Amniotic epithelial cell (primary cell): Measurements from ENCODE around the gene TP53BP2.
"Not testable (repeated sequence)": the region's sequence is repeated elsewhere in the genome, so short reads cannot be mapped to it uniquely, and the experiment has no call there.

Source experiments
- DNase-seq: peaks from one replicate; pipeline ENCODE4 v3.0.0-alpha.2; 2010; ENCODE audit warnings: low read depth

The TP53BP2 gene

GRCh38 chr1:223853748-223854147 is 8.0 kb upstream of the TP53BP2 start:
- DNase-seq: no peak

- no peak for DNase-seq
These were observed 7.5 kb upstream of the TP53BP2 start for GRCh38 chr1:223853275-223853674.

DNA sequence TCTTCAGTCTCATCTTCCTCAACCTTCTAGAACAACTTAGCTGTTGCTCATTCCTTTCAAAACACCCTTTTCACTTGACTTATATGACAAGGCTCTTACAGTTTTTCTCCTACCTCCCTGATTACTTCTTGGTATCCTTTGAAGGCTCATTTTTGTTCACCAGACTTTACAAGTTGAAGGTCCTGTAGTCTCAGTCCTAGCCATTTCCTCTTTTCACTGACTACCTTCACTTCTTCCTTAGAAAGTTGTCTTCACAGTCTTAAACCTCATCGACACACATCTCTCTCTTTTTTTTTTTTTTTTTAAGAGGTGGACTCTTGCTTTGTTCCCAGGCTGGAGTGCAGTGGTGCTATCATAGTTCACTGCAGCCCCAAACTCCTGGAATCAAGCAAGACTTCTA is 6.6 kb upstream of the TP53BP2 start:
- no peak for DNase-seq

DNA sequence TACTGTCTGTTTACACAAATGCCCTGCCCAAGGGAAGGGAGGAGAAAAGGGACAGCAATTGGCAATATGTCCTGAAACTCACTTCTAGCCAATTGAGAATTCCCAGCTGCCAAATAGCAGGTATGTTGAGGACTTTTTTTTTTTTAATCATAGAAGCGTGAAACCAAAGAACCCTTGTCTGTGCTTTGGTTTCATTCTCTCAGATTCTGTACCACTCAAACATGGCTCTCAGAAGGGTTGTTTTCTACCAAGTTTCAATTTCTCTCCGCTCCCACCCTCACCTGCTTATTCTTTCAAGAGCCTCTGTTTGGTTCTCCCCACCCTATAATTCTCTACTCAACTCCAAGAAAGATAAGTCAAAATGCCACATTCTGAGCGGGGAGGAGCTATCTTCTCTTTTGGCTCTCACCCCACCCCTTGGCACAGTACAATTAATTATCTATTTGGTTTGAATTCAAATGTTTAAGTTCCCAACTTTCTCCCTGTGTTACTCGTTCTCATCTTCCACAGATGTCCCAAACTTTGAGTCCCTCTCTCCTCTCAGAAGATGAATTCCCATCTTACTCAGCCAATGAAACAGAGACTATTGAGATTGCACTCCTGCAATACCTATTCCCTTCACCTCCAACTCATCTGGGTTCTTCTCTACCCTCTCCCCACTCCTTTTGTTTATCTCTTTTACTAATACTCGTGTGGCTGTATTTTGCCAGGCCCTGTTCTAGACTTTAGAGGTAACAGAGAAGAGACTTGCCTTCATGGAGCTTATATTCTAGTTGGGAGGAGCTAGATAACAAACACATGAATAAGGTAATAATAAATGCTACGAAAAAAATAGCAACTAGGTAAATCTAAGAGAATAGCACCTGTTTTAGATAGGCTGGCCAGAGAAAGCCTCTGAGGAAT is 3.9 kb upstream of the TP53BP2 start:
- no peak for DNase-seq

- no peak for DNase-seq
These were observed 2.8 kb upstream of the TP53BP2 start for GRCh38 chr1:223848536-223848935.

- no peak for DNase-seq
These were observed 2.1 kb upstream of the TP53BP2 start for GRCh38 chr1:223847781-223848345.

DNA sequence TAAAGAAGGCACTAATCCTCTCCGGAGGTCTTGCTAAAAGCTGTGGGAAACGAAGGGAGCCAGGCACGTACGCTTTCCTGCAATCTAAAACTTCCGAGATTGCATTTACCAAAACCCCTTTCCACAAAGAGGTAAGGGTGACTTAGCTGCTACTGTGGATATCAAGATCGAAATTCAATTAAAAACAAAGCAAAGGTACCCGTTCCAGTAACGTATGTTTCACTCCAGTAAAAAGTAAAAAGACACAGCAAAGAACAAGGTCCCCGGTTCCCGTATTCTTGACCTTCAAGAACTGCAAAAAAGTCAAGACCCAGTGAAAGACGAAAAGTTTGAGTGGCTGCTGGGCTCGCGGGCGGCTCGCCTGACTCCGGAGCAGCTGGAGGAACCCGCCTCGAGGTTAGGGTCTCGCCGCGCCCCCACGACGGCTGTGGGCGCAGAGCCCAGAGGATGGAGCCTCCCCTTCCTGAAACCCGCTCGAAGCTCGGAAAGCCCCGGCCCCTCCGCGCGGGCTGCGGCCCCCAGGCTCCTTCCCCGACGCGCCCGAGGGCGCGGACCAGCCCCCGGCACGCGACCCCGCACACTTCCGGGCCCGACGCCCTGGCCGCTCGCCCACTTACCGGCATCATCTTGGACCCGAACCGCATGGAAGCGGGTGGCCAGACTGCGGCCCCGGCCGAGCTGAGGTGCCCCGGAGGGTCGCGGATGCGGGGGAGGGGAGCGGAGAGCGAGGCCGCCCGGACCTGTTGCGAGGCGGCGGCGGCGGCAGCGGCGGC is 524 bp downstream of the TP53BP2 start:
- peak; percentile 66 for DNase-seq

- no peak for DNase-seq
These were observed 1.0 kb downstream of the TP53BP2 start for GRCh38 chr1:223844787-223845036.

DNA sequence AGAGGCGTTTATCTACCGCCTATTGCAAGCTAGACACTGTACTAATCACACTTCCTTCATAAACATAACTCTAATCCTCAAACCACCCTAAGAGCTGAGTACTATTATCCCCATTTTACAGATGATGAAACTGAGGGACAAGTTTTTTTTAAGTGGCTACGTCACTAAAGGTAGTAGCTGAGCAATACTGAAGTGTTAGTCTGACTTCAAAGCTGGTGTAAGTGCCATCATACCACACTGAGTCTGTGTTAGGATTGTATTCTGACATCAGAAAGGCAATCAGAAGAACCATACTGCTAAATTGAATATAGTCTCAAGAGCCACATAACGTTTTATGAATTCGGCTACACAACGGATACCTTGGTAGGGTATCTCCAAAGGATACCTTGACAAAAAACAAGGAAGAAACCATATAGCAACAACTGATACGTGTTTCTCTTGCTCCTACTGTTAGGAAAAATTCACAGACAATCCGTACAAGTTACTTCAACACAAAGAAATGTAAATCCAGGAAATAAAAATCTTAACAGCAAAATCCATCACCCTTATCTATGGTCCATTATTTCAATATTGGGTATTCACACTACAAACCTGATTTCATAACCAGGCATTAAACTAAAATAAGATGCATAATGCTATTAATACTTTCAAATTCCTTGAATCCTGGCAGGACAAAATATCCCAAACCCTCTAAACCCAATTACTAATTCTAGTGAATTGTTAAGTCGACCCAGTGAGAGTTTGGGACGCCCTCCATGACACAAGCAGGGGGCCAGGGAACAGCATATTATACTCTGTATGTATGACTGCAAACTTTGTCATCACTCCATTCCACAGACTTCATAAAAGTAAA is 1.6 kb downstream of the TP53BP2 start:
- no peak for DNase-seq

GRCh38 chr1:223842784-223843183 is 3.0 kb downstream of the TP53BP2 start:
- no peak for DNase-seq

DNA sequence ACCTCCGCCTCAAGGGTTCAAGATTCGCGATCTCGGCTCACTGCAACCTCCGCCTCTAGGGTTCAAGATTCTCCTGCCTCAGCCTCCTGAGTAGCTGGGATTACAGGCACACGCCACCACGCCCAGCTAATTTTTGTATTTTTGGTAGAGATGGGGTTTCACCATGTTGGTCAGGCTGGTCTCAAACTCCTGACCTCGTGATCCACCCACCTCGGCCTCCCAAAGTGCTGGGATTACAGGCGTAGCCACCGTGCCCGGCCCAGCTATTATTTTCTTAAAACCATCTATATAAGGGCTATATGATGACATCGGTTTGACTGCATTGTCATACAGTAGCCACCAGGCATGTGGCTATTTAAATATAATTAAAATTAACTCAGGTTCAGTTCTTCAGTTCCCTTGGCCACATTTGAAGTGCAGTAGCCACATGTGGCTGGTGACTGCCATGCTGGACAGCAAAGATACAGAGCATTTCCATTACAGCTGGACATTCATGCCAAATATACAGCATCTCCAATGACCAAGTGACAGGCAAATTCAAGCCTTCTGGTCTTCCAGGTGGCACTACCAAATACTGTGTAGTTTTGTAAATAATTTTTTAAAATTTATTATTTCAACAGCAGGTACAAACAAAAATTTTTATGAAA is 3.6 kb downstream of the TP53BP2 start:
- DNase-seq: not testable (repeated sequence)

- DNase-seq: peak; percentile 49
These were observed 5.5 kb downstream of the TP53BP2 start for GRCh38 chr1:223840254-223840653.

GRCh38 chr1:223838125-223838854 is 7.5 kb downstream of the TP53BP2 start:
- DNase-seq: no peak

GRCh38 chr1:223837687-223838086 is 8.1 kb downstream of the TP53BP2 start:
- DNase-seq: no peak

GRCh38 chr1:223837206-223837605 is 8.5 kb downstream of the TP53BP2 start:
- no peak for DNase-seq

GRCh38 chr1:223836586-223836985 is 9.2 kb downstream of the TP53BP2 start:
- DNase-seq: no peak

- DNase-seq: no peak
These were observed 10.0 kb downstream of the TP53BP2 start for GRCh38 chr1:223835754-223836153.

GRCh38 chr1:223834660-223835263 is 11.0 kb downstream of the TP53BP2 start:
- peak; percentile 90 for DNase-seq

- no peak for DNase-seq
These were observed 11.8 kb downstream of the TP53BP2 start for GRCh38 chr1:223833948-223834347.

- DNase-seq: no peak
These were observed 13.2 kb downstream of the TP53BP2 start for GRCh38 chr1:223832637-223832943.
